Measurements from ENCODE around the gene PIP4K2A.

The PIP4K2A gene

GRCh38 chr10:22629852-22630233 lies 84.5 kb downstream of the PIP4K2A start:
- peaks cover 62% of the 10 kb centered on the region for H3K4me1 ChIP-seq (ENCODE audit: control insufficient read depth, insufficient read depth, low read length)
- no peak overlapping the region for H3K9ac ChIP-seq (ENCODE audit: low read depth, low read length)
- H3K4me3 ChIP-seq (ENCODE audit: low read depth, low read length) = no peak overlapping the region
- no peaks in the 10 kb centered on the region; the same call in 1 of the 2 replicates for H3K36me3 ChIP-seq (ENCODE audit: control insufficient read depth, insufficient read depth, low read length)
- H3K9me3 ChIP-seq (ENCODE audit: control insufficient read depth, insufficient read depth, low read length) = no peaks in the 10 kb centered on the region
- H3K27me3 ChIP-seq (ENCODE audit: control insufficient read depth, insufficient read depth, low read length) = no peaks in the 10 kb centered on the region
- no peak overlapping the region for H3K27ac ChIP-seq (ENCODE audit: low read depth, low read length)

GRCh38 chr10:22629126-22629525 lies 85.3 kb downstream of the PIP4K2A start:
- H3K4me1 ChIP-seq (ENCODE audit: control insufficient read depth, insufficient read depth, low read length) = peaks cover 69% of the 10 kb centered on the region

DNA sequence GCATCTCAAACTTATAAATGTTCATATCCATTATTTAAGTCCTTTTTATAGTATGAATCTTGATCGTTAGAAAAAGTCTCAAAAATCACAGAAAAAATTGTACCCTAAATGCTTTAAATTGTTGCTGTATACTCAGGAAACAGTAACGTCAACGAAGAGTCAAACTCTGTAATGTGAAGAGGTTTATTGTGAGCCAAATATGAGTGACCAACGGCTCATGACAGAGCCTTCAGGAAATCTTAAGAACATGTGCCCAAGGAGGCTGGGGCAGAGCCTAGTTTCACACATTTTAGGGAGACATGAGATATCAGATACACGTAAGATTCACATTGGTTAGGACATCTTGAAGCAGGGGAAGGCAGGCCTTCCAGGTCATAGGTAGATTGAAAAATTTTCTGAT lies 86.1 kb downstream of the PIP4K2A start:
- Histone ChIP-seq H3K4me3 (ENCODE audit: low read depth, low read length) (no peak overlapping the region), H3K36me3 (ENCODE audit: control insufficient read depth, insufficient read depth, low read length) (no peaks in the 10 kb centered on the region; the same call in 1 of the 2 replicates), H3K9me3 (ENCODE audit: control insufficient read depth, insufficient read depth, low read length) (no peaks in the 10 kb centered on the region), H3K4me1 (ENCODE audit: control insufficient read depth, insufficient read depth, low read length) (peaks cover 77% of the 10 kb centered on the region), H3K9ac (ENCODE audit: low read depth, low read length) (no peak overlapping the region), H3K27me3 (ENCODE audit: control insufficient read depth, insufficient read depth, low read length) (no peaks in the 10 kb centered on the region), H3K27ac (ENCODE audit: low read depth, low read length) (no peak overlapping the region)

More at GRCh38 chr10:22629126-22629525, 85.3 kb downstream of the PIP4K2A start:
- Histone ChIP-seq H3K9ac (ENCODE audit: low read depth, low read length) (no peak overlapping the region), H3K9me3 (ENCODE audit: control insufficient read depth, insufficient read depth, low read length) (no peaks in the 10 kb centered on the region), H3K4me3 (ENCODE audit: low read depth, low read length) (no peak overlapping the region), H3K36me3 (ENCODE audit: control insufficient read depth, insufficient read depth, low read length) (no peaks in the 10 kb centered on the region; the same call in 1 of the 2 replicates), H3K27ac (ENCODE audit: low read depth, low read length) (no peak overlapping the region), H3K27me3 (ENCODE audit: control insufficient read depth, insufficient read depth, low read length) (no peaks in the 10 kb centered on the region)

GRCh38 chr10:22626784-22627183 lies 87.6 kb downstream of the PIP4K2A start:
- Histone ChIP-seq H3K4me3 (ENCODE audit: low read depth, low read length) (no peak overlapping the region), H3K4me1 (ENCODE audit: control insufficient read depth, insufficient read depth, low read length) (peaks cover 75% of the 10 kb centered on the region), H3K27me3 (ENCODE audit: control insufficient read depth, insufficient read depth, low read length) (no peaks in the 10 kb centered on the region), H3K9ac (ENCODE audit: low read depth, low read length) (no peak overlapping the region), H3K36me3 (ENCODE audit: control insufficient read depth, insufficient read depth, low read length) (no peaks in the 10 kb centered on the region; the same call in 1 of the 2 replicates), H3K27ac (ENCODE audit: low read depth, low read length) (no peak overlapping the region), H3K9me3 (ENCODE audit: control insufficient read depth, insufficient read depth, low read length) (no peaks in the 10 kb centered on the region)

- peak overlapping the region; percentile 7; the same call in 1 of the 2 replicates for H3K4me3 ChIP-seq (ENCODE audit: low read depth, low read length)
- peaks cover 68% of the 10 kb centered on the region for H3K4me1 ChIP-seq (ENCODE audit: control insufficient read depth, insufficient read depth, low read length)
- peak overlapping the region; percentile 84 for H3K27ac ChIP-seq (ENCODE audit: low read depth, low read length)
- H3K27me3 ChIP-seq (ENCODE audit: control insufficient read depth, insufficient read depth, low read length) = no peaks in the 10 kb centered on the region
- peak overlapping the region; percentile 46 for H3K9ac ChIP-seq (ENCODE audit: low read depth, low read length)
- no peaks in the 10 kb centered on the region for H3K9me3 ChIP-seq (ENCODE audit: control insufficient read depth, insufficient read depth, low read length)
- H3K36me3 ChIP-seq (ENCODE audit: control insufficient read depth, insufficient read depth, low read length) = no peaks in the 10 kb centered on the region
Observed at GRCh38 chr10:22625516-22626290, 88.7 kb downstream of the PIP4K2A start.

DNA sequence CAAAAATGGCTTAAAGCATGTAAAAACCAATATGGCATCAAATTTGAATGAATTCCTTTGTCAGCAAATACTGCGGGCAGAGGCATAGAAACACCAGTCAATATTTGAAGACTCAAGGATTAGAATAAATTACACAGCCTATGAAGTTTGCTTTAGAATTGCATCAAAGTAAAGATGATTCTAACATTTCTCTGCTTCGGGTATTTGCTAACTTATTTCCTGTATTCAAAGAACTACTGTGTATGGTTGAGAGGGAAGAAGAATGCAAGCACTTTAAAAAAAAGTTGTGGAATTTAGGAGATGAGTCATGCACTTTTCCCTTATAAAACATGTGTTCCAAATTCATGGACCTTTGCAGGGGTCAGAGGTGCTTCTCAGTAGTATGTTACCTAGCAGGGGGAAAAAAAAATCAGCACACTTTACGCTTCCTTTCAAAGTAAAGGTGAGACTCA lies 90.1 kb downstream of the PIP4K2A start:
- peak overlapping the region; percentile 20 for H3K9ac ChIP-seq (ENCODE audit: low read depth, low read length)
- H3K36me3 ChIP-seq (ENCODE audit: control insufficient read depth, insufficient read depth, low read length) = no peaks in the 10 kb centered on the region
- peaks cover 63% of the 10 kb centered on the region for H3K4me1 ChIP-seq (ENCODE audit: control insufficient read depth, insufficient read depth, low read length)
- H3K9me3 ChIP-seq (ENCODE audit: control insufficient read depth, insufficient read depth, low read length) = no peaks in the 10 kb centered on the region
- H3K27ac ChIP-seq (ENCODE audit: low read depth, low read length) = peak overlapping the region; percentile 70
- H3K27me3 ChIP-seq (ENCODE audit: control insufficient read depth, insufficient read depth, low read length) = no peaks in the 10 kb centered on the region
- H3K4me3 ChIP-seq (ENCODE audit: low read depth, low read length) = no peak overlapping the region

DNA sequence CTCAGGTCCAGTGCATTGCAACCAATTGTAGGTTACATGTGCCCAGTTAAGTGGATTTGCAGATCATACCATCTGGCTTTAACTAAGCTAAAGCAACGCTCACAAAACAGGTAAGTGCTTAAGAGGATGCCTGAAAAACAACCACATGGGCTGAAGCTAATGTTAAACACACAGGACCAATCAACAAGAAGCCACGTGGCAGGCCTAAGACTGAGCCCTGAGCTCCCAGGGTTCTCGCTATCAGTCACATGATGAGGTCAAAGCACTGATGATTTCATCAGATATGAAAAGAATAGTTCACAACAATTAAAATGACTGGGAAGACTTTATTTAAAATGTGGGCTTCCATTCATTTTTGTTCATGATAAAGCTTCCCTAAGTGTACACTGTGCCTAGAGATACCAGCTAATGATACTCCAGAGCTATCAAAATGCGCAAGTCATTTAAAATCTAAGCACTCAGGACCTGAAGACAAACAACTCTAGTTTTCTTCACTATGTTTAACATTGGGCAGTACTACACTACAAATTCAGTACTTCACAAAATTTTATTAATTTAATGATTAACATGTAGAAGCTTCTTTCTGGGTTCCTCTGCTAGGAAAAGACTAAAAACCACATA lies 90.6 kb downstream of the PIP4K2A start:
- Histone ChIP-seq H3K4me1 (ENCODE audit: control insufficient read depth, insufficient read depth, low read length) (peaks cover 65% of the 10 kb centered on the region), H3K9me3 (ENCODE audit: control insufficient read depth, insufficient read depth, low read length) (no peaks in the 10 kb centered on the region), H3K4me3 (ENCODE audit: low read depth, low read length) (no peak overlapping the region), H3K27ac (ENCODE audit: low read depth, low read length) (peak overlapping the region; percentile 70), H3K9ac (ENCODE audit: low read depth, low read length) (peak overlapping the region; percentile 20; the same call in 1 of the 2 replicates), H3K27me3 (ENCODE audit: control insufficient read depth, insufficient read depth, low read length) (no peaks in the 10 kb centered on the region), H3K36me3 (ENCODE audit: control insufficient read depth, insufficient read depth, low read length) (no peaks in the 10 kb centered on the region)

- H3K27me3 ChIP-seq (ENCODE audit: control insufficient read depth, insufficient read depth, low read length) = no peaks in the 10 kb centered on the region
- no peak overlapping the region for H3K9ac ChIP-seq (ENCODE audit: low read depth, low read length)
- H3K9me3 ChIP-seq (ENCODE audit: control insufficient read depth, insufficient read depth, low read length) = no peaks in the 10 kb centered on the region
- no peaks in the 10 kb centered on the region for H3K36me3 ChIP-seq (ENCODE audit: control insufficient read depth, insufficient read depth, low read length)
- H3K4me1 ChIP-seq (ENCODE audit: control insufficient read depth, insufficient read depth, low read length) = peaks cover 66% of the 10 kb centered on the region
- no peak overlapping the region for H3K27ac ChIP-seq (ENCODE audit: low read depth, low read length)
- H3K4me3 ChIP-seq (ENCODE audit: low read depth, low read length) = no peak overlapping the region
Observed at GRCh38 chr10:22622242-22622806, 92.1 kb downstream of the PIP4K2A start.

DNA sequence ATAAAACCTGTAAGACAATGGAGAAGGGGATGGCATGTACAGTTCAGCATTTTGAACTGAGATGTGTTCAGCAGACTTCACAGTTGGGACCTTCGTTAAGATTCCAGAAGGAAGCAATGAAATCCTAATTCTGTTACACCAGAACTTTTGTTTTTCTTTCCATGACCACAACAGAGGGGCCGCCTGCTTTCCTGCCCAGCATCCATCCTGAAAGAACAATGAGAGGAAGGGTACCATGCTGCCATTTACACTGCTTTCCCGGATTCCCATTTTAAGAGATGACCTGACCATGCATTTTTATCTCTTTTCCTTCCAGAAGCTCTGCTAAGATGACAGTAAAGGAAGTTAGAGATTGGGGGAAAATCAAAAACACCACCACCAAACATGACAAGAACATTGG lies 92.7 kb downstream of the PIP4K2A start:
- H3K4me3 ChIP-seq (ENCODE audit: low read depth, low read length) = no peak overlapping the region
- H3K4me1 ChIP-seq (ENCODE audit: control insufficient read depth, insufficient read depth, low read length) = peaks cover 66% of the 10 kb centered on the region
- H3K27me3 ChIP-seq (ENCODE audit: control insufficient read depth, insufficient read depth, low read length) = no peaks in the 10 kb centered on the region
- H3K27ac ChIP-seq (ENCODE audit: low read depth, low read length) = no peak overlapping the region
- no peaks in the 10 kb centered on the region for H3K36me3 ChIP-seq (ENCODE audit: control insufficient read depth, insufficient read depth, low read length)
- H3K9me3 ChIP-seq (ENCODE audit: control insufficient read depth, insufficient read depth, low read length) = no peaks in the 10 kb centered on the region
- no peak overlapping the region for H3K9ac ChIP-seq (ENCODE audit: low read depth, low read length)

DNA sequence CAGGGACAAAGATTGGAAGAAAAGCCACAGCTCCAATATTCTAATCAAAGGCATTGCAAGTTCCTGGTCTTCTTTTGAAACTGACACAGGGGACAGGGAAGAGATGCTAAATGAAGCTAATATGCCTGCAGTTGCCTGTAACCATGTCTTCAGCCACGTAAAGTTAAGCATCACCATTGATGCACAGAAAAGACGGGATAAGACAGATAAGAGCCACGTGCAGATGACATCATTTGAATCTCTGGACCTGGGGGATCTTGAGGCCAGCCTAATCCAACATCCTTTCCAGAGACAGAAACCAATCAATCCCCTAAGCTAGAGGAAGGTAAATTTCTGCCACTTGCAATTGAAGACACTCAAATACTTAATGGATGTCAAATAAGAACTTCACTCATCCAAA lies 93.4 kb downstream of the PIP4K2A start:
- no peak overlapping the region for H3K4me3 ChIP-seq (ENCODE audit: low read depth, low read length)
- no peak overlapping the region for H3K9ac ChIP-seq (ENCODE audit: low read depth, low read length)

More for the DNA sequence above, 93.4 kb downstream of the PIP4K2A start:
- Histone ChIP-seq H3K4me1 (ENCODE audit: control insufficient read depth, insufficient read depth, low read length) (peaks cover 66% of the 10 kb centered on the region), H3K27me3 (ENCODE audit: control insufficient read depth, insufficient read depth, low read length) (no peaks in the 10 kb centered on the region), H3K9me3 (ENCODE audit: control insufficient read depth, insufficient read depth, low read length) (no peaks in the 10 kb centered on the region), H3K36me3 (ENCODE audit: control insufficient read depth, insufficient read depth, low read length) (no peaks in the 10 kb centered on the region), H3K27ac (ENCODE audit: low read depth, low read length) (no peak overlapping the region)

All from HUES48 (cell line).